MG63 (cell line): ENCODE measurements around the gene SULT1B1. TPM values are rescaled to one million over a fixed set of nuclear protein-coding genes. Genes with fewer than 3 reads are reported as not detected.
A peak's percentile ranks its signal among the peaks of the same experiment; 100 is the strongest.

ENCODE experiments used
- DNase-seq: peaks from one replicate; pipeline ENCODE4 v3.0.0-alpha.2; 2020
- H3K27me3 ChIP-seq: fragments of 250-450 bp; sonication (Bioruptor Pico); 2 replicates; pipeline ENCODE4 v1.5.1; 2020; ENCODE audit warnings: mild to moderate bottlenecking, moderate library complexity
- H3K36me3 ChIP-seq: fragments of 250-450 bp; sonication (Bioruptor Pico); 2 replicates; pipeline ENCODE4 v1.5.1; 2020; ENCODE audit warnings: mild to moderate bottlenecking, moderate library complexity
- H3K4me3 ChIP-seq: fragments of 250-450 bp; sonication (Bioruptor Pico); 2 replicates; pipeline ENCODE4 v1.5.1; 2020; ENCODE audit warnings: mild to moderate bottlenecking, moderate library complexity
- H3K9me3 ChIP-seq: fragments of 250-450 bp; sonication (Bioruptor Pico); 2 replicates; pipeline ENCODE4 v1.5.1; 2020; ENCODE audit warnings: mild to moderate bottlenecking, moderate library complexity
- total RNA-seq: library from RNA; depleted of rRNA; stranded (reverse); fragments of >200 nt; shearing (Covaris generic); gene quantifications from 2 replicates; pipeline ENCODE4 v1.2.3, GENCODE V29; 2014; ENCODE audit warnings: low replicate concordance

Gene SULT1B1
- total RNA-seq, 1 experiment from 2014 or later: 0.03 TPM

- Histone ChIP-seq H3K27me3 (no peaks in the 10 kb centered on the region), H3K9me3 (no peaks in the 10 kb centered on the region), H3K4me3 (no peak overlapping the region), H3K36me3 (no peaks in the 10 kb centered on the region)
- no peak for DNase-seq
These were observed 1.2 kb downstream of the SULT1B1 start for GRCh38 chr4:69759189-69759604.

GRCh38 chr4:69757464-69757863 is 3.0 kb downstream of the SULT1B1 start:
- Histone ChIP-seq H3K27me3 (no peaks in the 10 kb centered on the region), H3K36me3 (no peaks in the 10 kb centered on the region), H3K9me3 (no peaks in the 10 kb centered on the region), H3K4me3 (no peak overlapping the region)
- DNase-seq: no peak

- DNase-seq: no peak
- Histone ChIP-seq H3K4me3 (no peak overlapping the region), H3K27me3 (no peaks in the 10 kb centered on the region), H3K36me3 (no peaks in the 10 kb centered on the region), H3K9me3 (no peaks in the 10 kb centered on the region)
These were observed 5.4 kb downstream of the SULT1B1 start for GRCh38 chr4:69754926-69755580.

GRCh38 chr4:69753686-69754085 is 6.7 kb downstream of the SULT1B1 start:
- DNase-seq: peak; percentile 6
- Histone ChIP-seq H3K9me3 (no peaks in the 10 kb centered on the region), H3K36me3 (no peaks in the 10 kb centered on the region), H3K4me3 (no peak overlapping the region), H3K27me3 (no peaks in the 10 kb centered on the region)

GRCh38 chr4:69750346-69750745 is 10.1 kb downstream of the SULT1B1 start:
- no peak for DNase-seq
- no peaks in the 10 kb centered on the region for H3K27me3 ChIP-seq
- H3K9me3 ChIP-seq: no peaks in the 10 kb centered on the region
- no peaks in the 10 kb centered on the region for H3K36me3 ChIP-seq
- no peak overlapping the region for H3K4me3 ChIP-seq

- Histone ChIP-seq H3K27me3 (no peaks in the 10 kb centered on the region), H3K4me3 (no peak overlapping the region), H3K9me3 (no peaks in the 10 kb centered on the region), H3K36me3 (no peaks in the 10 kb centered on the region)
- DNase-seq: no peak
These were observed 10.6 kb downstream of the SULT1B1 start for GRCh38 chr4:69749771-69750170.

- no peaks in the 10 kb centered on the region for H3K27me3 ChIP-seq
- no peaks in the 10 kb centered on the region for H3K36me3 ChIP-seq
- no peaks in the 10 kb centered on the region for H3K9me3 ChIP-seq
- DNase-seq: no peak
- no peak overlapping the region for H3K4me3 ChIP-seq
These were observed 12.2 kb downstream of the SULT1B1 start for GRCh38 chr4:69748173-69748572.

GRCh38 chr4:69744157-69744478 is 16.3 kb downstream of the SULT1B1 start:
- no peaks in the 10 kb centered on the region for H3K36me3 ChIP-seq
- no peak overlapping the region for H3K4me3 ChIP-seq
- H3K9me3 ChIP-seq: no peaks in the 10 kb centered on the region
- no peaks in the 10 kb centered on the region for H3K27me3 ChIP-seq
- DNase-seq: no peak

- no peaks in the 10 kb centered on the region for H3K27me3 ChIP-seq
- no peaks in the 10 kb centered on the region for H3K36me3 ChIP-seq
- DNase-seq: no peak
- no peaks in the 10 kb centered on the region for H3K9me3 ChIP-seq
- H3K4me3 ChIP-seq: no peak overlapping the region
These were observed 16.8 kb downstream of the SULT1B1 start for GRCh38 chr4:69743476-69744156.

GRCh38 chr4:69742596-69742995 is 17.8 kb downstream of the SULT1B1 start:
- Histone ChIP-seq H3K9me3 (no peaks in the 10 kb centered on the region), H3K27me3 (no peaks in the 10 kb centered on the region), H3K4me3 (no peak overlapping the region), H3K36me3 (no peaks in the 10 kb centered on the region)
- DNase-seq: no peak

GRCh38 chr4:69738872-69739271 is 21.5 kb downstream of the SULT1B1 start:
- H3K36me3 ChIP-seq: no peaks in the 10 kb centered on the region
- DNase-seq: no peak
- no peak overlapping the region for H3K4me3 ChIP-seq

GRCh38 chr4:69735119-69735518 is 25.3 kb downstream of the SULT1B1 start:
- Histone ChIP-seq H3K27me3 (no peaks in the 10 kb centered on the region), H3K9me3 (no peaks in the 10 kb centered on the region), H3K4me3 (no peak overlapping the region), H3K36me3 (no peaks in the 10 kb centered on the region)
- DNase-seq: no peak

More at GRCh38 chr4:69738872-69739271, 21.5 kb downstream of the SULT1B1 start:
- no peaks in the 10 kb centered on the region for H3K27me3 ChIP-seq
- H3K9me3 ChIP-seq: no peaks in the 10 kb centered on the region

GRCh38 chr4:69731847-69732246 is 28.6 kb downstream of the SULT1B1 start:
- Histone ChIP-seq H3K27me3 (no peaks in the 10 kb centered on the region), H3K9me3 (no peaks in the 10 kb centered on the region), H3K4me3 (no peak overlapping the region), H3K36me3 (no peaks in the 10 kb centered on the region)
- DNase-seq: no peak

- DNase-seq: peak; percentile 3
- Histone ChIP-seq H3K27me3 (no peaks in the 10 kb centered on the region), H3K9me3 (no peaks in the 10 kb centered on the region), H3K4me3 (no peak overlapping the region), H3K36me3 (no peaks in the 10 kb centered on the region)
These were observed 29.2 kb downstream of the SULT1B1 start for GRCh38 chr4:69731241-69731640.

- no peaks in the 10 kb centered on the region for H3K27me3 ChIP-seq
- no peaks in the 10 kb centered on the region for H3K36me3 ChIP-seq
- no peak for DNase-seq
- H3K9me3 ChIP-seq: no peaks in the 10 kb centered on the region
- H3K4me3 ChIP-seq: no peak overlapping the region
These were observed 30.4 kb downstream of the SULT1B1 start for GRCh38 chr4:69730002-69730401.

- H3K27me3 ChIP-seq: no peaks in the 10 kb centered on the region
- H3K36me3 ChIP-seq: no peaks in the 10 kb centered on the region
- no peak overlapping the region for H3K4me3 ChIP-seq
- no peaks in the 10 kb centered on the region for H3K9me3 ChIP-seq
- DNase-seq: no peak
These were observed 32.5 kb downstream of the SULT1B1 start for GRCh38 chr4:69727926-69728325.

- H3K27me3 ChIP-seq: no peaks in the 10 kb centered on the region
- no peaks in the 10 kb centered on the region for H3K36me3 ChIP-seq
- no peak overlapping the region for H3K4me3 ChIP-seq
- no peak for DNase-seq
- no peaks in the 10 kb centered on the region for H3K9me3 ChIP-seq
These were observed 33.0 kb downstream of the SULT1B1 start for GRCh38 chr4:69727426-69727825.

GRCh38 chr4:69726971-69727370 is 33.4 kb downstream of the SULT1B1 start:
- no peak overlapping the region for H3K4me3 ChIP-seq
- no peak for DNase-seq

More at GRCh38 chr4:69726971-69727370, 33.4 kb downstream of the SULT1B1 start:
- Histone ChIP-seq H3K27me3 (no peaks in the 10 kb centered on the region), H3K9me3 (no peaks in the 10 kb centered on the region), H3K36me3 (no peaks in the 10 kb centered on the region)
